HL-60/S4 treated with retinoic acid at 250 ng/mL for 4 days and 3 days (cell line): ENCODE data around the gene S1PR5.

Experiments
- in situ Hi-C: fragments of 300-500 bp; cut with MboI; formaldehyde crosslinking; loops from 2 replicates; pipeline ENCODE4 v1.7.0; 2022; ENCODE audit warnings: low sequenced_read_pairs

S1PR5 gene

DNA sequence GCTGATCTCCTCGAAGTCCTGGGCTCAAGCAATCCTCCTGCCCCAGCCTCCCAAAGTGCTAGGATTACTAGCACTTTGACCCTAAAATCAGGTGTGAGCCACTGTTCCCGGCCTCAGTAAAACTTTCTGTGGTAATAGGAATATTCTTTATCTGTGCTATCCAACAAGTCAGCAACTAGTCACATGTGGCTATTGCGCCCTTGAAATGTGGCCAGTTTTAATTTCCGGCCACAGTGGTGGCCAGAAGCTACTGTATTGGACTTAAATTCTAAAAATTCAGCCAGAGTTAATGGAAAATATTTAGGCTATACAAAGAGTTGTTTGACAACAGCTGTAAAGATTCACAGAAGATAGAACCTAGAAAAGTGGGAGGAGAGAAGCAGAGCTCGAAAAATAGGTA is 44.1 kb downstream of the S1PR5 start:
- in situ Hi-C loops = no loop called here

DNA sequence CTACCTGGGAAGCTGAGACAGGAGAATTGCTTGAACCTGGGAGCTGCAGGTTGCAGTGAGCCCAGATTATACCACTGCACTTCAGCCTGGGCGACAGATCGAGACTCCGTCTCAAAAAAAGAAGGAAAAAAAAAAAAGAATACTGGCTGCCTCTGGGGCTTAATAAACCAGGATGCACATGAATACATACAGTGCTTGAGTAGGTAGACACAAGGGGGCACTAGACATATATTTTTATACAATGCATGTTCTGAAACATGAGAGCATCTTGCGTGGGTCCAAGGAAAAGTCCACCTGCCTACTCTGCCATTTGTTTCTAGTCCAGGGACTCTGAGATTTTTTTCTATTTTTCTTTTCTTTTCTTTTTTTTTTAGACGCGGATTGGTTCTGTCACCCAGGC is 45.3 kb downstream of the S1PR5 start:
- in situ Hi-C loops = no loop called here

DNA sequence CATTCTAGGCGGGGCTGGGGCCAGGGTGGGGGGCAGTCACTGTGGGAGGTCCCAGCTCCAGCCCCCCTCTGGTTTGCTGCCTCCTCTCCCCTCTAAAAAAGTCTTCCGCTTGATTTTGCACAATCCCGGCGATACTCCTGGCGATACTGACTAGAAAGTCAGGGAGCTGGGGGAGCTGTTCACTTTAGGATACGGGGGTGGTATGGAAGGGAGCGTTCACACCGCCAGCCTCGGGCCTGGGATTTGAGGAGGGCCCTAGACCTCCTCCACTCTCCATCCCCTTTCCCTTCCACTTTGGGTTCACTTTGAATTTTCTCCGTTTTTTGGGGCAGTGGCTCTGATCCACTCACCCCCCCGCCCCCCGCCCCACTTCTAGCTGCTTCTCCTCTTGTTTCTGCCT is 49.1 kb downstream of the S1PR5 start:
- in situ Hi-C loops = no loop called here

DNA sequence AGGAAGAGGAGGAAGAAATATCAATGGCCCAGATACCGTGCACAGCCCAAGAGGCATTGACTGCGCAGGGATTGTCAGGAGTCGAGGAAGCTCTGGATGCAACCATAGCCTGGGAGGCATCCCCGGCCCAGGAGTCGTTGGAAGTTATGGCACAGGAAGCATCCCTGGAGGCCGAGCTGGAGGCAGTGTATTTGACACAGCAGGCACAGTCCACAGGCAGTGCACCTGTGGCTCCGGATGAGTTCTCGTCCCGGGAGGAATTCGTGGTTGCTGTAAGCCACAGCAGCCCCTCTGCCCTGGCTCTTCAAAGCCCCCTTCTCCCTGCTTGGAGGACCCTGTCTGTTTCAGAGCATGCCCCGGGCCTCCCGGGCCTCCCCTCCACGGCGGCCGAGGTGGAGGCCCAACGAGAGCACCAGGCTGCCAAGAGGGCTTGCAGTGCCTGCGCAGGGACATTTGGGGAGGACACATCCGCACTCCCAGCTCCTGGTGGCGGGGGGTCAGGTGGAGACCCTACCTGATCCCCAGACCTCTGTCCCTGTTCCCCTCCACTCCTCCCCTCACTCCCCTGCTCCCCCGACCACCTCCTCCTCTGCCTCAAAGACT is 50.0 kb downstream of the S1PR5 start:
- in situ Hi-C loops = no loop called here

DNA sequence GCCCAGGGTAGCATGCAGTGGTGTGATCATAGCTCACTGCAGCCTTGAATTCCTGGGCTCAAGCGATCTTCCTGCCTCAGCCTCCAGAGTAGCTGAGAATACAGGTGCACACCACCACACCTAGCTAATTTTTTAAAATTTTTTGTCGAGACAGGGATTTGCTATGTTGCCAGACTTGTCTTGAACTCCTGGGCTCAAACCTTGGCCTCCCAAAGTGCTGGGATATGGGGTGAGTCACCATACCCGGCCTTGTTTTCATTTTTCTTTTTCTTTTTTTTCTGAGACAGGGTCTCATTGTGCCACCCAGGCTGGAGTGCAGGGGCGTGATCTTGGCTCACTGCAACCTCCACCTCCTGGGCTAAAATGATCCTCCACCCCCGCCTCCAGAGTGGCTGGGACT is 52.8 kb downstream of the S1PR5 start:
- in situ Hi-C loops = no loop called here
